GM10266 (cell line): ENCODE results near the gene CXXC5.

ENCODE experiments used
- DNase-seq: peaks from one replicate; pipeline ENCODE4 v3.0.0; 2012; ENCODE audit errors: extremely low spot score
- TF ChIP-seq, protein P1 (sequence below): IDR thresholded peaks from 2 replicates; pipeline ENCODE4 v1.5.1; 2012; ENCODE audit warnings: mild to moderate bottlenecking, low read depth; ENCODE audit not compliant: control insufficient read depth, insufficient read depth; ENCODE audit errors: missing control alignments

CXXC5 gene

GRCh38 chr5:139645430-139645871 lies 2.7 kb upstream of the CXXC5 start:
- DNase-seq: no peak
- TF ChIP-seq, protein P1, sequence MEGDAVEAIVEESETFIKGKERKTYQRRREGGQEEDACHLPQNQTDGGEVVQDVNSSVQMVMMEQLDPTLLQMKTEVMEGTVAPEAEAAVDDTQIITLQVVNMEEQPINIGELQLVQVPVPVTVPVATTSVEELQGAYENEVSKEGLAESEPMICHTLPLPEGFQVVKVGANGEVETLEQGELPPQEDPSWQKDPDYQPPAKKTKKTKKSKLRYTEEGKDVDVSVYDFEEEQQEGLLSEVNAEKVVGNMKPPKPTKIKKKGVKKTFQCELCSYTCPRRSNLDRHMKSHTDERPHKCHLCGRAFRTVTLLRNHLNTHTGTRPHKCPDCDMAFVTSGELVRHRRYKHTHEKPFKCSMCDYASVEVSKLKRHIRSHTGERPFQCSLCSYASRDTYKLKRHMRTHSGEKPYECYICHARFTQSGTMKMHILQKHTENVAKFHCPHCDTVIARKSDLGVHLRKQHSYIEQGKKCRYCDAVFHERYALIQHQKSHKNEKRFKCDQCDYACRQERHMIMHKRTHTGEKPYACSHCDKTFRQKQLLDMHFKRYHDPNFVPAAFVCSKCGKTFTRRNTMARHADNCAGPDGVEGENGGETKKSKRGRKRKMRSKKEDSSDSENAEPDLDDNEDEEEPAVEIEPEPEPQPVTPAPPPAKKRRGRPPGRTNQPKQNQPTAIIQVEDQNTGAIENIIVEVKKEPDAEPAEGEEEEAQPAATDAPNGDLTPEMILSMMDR: no peak

- TF ChIP-seq, protein P1: no peak
Measured at GRCh38 chr5:139646111-139646510, 2.0 kb upstream of the CXXC5 start.

DNA sequence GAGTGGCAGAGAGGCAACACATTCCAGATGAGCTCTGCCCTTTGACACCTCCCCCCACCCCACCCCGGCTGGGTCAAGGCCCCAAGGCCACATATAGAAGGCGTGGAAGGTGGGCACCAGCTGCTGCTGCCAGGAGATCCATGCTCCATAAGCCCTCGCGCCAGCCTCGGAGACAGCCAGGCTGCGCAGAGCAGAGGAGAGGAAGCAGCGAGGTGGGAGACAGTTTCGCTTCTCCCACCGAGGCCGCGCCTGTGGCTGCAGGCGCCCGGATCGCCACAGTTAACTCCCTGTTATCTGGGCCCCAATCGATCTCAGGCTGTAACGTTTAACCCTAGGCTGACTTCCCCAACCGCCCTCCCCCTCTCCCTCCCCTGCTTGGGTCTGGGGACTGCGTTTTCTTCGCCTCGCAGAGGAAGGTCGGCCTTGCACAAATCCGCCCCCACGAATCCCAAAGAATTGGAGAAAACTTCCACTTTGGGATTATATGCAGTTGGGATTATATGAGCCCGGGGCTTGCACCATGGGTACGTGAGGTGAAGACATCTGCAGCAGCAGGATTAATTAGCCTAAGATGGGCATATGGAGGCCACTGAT lies 1.1 kb upstream of the CXXC5 start:
- TF ChIP-seq, protein P1: no peak
- DNase-seq: no peak

More at GRCh38 chr5:139646111-139646510, 2.0 kb upstream of the CXXC5 start:
- no peak for DNase-seq

DNA sequence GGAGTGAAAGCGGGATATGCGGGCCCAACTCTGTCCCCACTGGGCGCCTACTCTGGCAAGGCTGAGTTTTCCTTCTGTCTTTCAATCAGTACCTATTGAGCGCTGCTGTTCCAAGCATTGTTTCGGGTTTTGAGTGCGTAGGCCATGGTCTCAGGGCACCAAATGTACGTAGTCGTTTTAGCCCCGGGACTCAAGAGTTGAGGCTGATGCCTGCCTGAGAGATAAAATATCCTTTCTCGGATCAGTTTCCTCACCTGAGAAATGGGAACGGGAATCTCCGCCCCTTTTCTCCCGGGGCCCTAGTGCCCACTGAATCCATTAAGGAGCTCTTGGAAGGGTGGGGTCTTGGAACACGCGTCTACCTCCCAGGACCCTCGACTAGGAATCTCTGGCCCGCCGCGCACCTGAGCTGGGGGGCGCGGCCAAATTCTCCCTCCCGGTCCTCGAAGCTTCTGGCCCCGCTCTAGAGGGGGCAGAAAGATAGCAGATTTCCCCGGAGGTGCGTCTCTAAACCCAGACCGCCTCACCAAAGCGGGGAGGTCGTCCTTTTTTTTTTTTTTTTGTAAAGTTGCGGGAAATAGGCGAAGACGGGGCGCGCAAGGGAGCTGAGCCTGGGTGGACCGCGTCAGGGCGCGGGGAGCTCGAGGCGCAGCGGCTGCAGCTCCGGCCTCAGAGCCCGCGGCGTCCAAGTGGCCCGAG lies 494 bp upstream of the CXXC5 start:
- DNase-seq: no peak
- TF ChIP-seq, protein P1: no peak

GRCh38 chr5:139649082-139649991 lies 1.2 kb downstream of the CXXC5 start:
- no peak for DNase-seq
- TF ChIP-seq, protein P1: peak; percentile 30

GRCh38 chr5:139650031-139650688 lies 2.0 kb downstream of the CXXC5 start:
- no peak for DNase-seq
- TF ChIP-seq, protein P1: peak; percentile 55
